AG04449 (cell line): ENCODE measurements around the gene ERCC6.

Experiments used
- CTCF ChIA-PET: fragments of 350-600 bp; formaldehyde crosslinking; extraction: SDS; loops from one replicate; lab custom pipeline; 2021; ENCODE audit warnings: antibody characterized with exemption; lab: Yijun Ruan, JAX
- POLR2A ChIA-PET: fragments of 400-600, 350-600 bp; formaldehyde crosslinking; extraction: SDS; loops from one replicate; lab custom pipeline; 2020; ENCODE audit warnings: antibody characterized with exemption, inconsistent platforms; lab: Yijun Ruan, JAX
- DNase-seq: peaks from one replicate; pipeline ENCODE4 v3.0.0-alpha.2; 2010; ENCODE audit warnings: low read depth, low spot score
- H3K4me3 ChIP-seq: 2 replicates; pipeline ENCODE4 v1.5.1; 2011; ENCODE audit warnings: low read depth, mild to moderate bottlenecking, control low read depth, low read length
- TF ChIP-seq, protein P1 (sequence below): IDR thresholded peaks from one replicate; pipeline ENCODE4 v1.5.1; 2011; ENCODE audit warnings: mild to moderate bottlenecking, moderate library complexity, low read length, control low read depth, inconsistent platforms; ENCODE audit not compliant: insufficient read depth; ENCODE audit errors: missing control alignments

Gene ERCC6

DNA sequence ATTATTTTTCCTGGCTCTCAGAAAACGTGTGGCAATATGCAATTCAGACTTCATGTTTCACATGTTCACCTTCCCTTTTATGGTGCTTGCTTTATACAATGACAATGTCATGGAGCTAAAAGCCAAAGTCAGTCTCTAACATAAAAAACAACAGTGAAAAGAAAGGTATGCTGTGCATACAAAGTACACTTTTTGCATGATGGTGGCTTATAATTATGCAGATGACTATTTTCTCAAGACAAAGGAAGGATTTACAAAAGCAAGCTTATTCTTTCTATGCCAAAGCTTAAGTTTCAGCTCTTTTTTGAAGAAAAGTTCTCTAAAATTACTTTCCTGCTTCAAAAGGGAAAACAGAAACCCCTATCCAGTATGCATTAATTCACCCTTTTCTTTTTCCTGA, 15.6 kb downstream of the ERCC6 start:
- H3K4me3 ChIP-seq = no peak overlapping the region
- POLR2A ChIA-PET = no interaction called here
- DNase-seq = no peak
- CTCF ChIA-PET = interaction anchor here (1.3 to 10.2 kb wide), 6 partner anchors 8 to 866 kb away, joined by 5 to 111 read pairs (median 19); no protein-coding TSS in a partner anchor
- TF ChIP-seq, protein P1, sequence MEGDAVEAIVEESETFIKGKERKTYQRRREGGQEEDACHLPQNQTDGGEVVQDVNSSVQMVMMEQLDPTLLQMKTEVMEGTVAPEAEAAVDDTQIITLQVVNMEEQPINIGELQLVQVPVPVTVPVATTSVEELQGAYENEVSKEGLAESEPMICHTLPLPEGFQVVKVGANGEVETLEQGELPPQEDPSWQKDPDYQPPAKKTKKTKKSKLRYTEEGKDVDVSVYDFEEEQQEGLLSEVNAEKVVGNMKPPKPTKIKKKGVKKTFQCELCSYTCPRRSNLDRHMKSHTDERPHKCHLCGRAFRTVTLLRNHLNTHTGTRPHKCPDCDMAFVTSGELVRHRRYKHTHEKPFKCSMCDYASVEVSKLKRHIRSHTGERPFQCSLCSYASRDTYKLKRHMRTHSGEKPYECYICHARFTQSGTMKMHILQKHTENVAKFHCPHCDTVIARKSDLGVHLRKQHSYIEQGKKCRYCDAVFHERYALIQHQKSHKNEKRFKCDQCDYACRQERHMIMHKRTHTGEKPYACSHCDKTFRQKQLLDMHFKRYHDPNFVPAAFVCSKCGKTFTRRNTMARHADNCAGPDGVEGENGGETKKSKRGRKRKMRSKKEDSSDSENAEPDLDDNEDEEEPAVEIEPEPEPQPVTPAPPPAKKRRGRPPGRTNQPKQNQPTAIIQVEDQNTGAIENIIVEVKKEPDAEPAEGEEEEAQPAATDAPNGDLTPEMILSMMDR = no peak

DNA sequence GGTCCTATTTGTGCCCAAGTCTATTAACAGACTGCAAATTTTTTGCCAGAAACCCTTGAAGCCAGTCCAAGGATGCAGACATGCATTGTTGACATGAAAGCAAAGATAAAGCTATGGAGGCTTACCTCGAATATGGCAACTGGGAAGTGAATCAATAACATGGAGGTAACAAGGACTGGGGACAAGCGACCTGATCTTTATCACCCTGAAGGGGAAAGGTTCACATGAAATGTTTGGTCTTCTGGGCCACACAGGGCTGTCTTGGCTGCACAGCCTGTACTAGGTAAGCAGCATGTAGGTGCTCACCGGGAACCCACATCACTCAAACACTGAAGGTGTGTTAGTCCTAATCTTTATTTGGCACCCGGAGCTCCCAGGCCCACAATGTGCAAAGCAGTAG, 17.9 kb downstream of the ERCC6 start:
- no peak for DNase-seq
- POLR2A ChIA-PET = no interaction called here
- CTCF ChIA-PET = interaction anchor here (1.8 to 10.2 kb wide), 6 partner anchors 10 to 864 kb away, joined by 5 to 111 read pairs (median 31); no protein-coding TSS in a partner anchor
- H3K4me3 ChIP-seq = no peak overlapping the region
- TF ChIP-seq, protein P1 = no peak

DNA sequence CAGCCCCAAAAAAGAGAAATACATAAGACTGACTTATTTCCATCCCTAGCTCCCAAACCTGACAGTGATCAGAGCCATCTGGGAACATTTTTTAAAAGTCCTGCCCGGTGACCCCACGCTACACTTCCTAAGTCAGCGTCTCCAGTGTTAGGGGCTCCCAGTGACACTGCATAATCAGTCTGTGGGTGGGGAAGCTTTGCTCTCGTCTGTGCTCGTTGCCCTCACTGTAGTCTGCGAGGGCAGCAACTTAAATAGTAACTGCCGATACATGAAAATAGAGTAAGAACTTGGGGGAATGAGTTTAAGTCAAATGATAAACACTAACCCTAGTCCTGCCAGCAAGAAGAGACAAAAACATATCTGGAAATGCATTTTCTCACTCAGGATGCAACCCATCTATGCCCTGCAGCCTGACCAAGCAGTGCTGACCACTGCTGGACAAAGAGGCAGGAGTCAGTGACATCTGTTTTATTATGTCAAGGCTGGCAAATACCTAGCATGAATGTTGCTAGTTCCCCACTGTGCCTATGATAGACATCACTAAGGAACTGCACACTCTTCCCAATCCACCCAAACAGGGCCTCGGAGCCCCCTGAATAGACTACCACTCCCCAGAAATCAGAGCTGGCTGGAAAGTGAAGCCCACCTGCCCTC, 18.7 kb downstream of the ERCC6 start:
- H3K4me3 ChIP-seq = no peak overlapping the region
- CTCF ChIA-PET = interaction anchor here (0.6 to 12.6 kb wide), 16 partner anchors 8 to 920 kb away, joined by 3 to 315 read pairs (median 11); partner anchors contain the start of gene ERCC6
- POLR2A ChIA-PET = interaction anchor here (0.5 to 0.6 kb wide), 2 partner anchors 30 to 79 kb away, joined by 3 to 5 read pairs; no protein-coding TSS in a partner anchor
- DNase-seq = no peak
- TF ChIP-seq, protein P1 = no peak

DNA sequence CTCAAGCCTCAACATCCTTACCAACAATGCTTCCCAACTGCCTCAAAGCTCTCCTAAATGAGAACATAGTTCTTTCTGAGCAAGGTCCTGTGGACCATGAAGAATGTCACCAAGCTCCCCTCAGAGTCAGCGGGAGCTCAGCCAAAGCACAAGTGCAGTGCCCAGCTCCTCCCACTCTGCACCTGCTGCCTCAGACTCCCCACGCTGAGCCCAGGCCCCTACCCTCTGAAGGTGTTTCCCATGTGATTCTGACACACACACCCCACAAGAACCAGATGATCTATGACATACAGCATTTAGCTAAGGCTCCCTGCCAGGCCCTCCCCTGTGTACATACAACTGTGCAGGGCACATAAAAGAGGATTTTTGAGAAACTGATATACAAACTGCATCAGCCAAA, 19.2 kb downstream of the ERCC6 start:
- POLR2A ChIA-PET = interaction anchor here (0.5 to 1.4 kb wide), 3 partner anchors 31 to 112 kb away, joined by 3 to 5 read pairs (median 4); no protein-coding TSS in a partner anchor
- TF ChIP-seq, protein P1 = no peak
- H3K4me3 ChIP-seq = no peak overlapping the region
- no peak for DNase-seq
- CTCF ChIA-PET = interaction anchor here (0.6 to 12.6 kb wide), 24 partner anchors 9 to 971 kb away, joined by 3 to 315 read pairs (median 4); partner anchors contain the start of gene ERCC6

GRCh38 chr10:49518982-49519578, 19.8 kb downstream of the ERCC6 start:
- CTCF ChIA-PET = interaction anchor here (0.8 to 12.6 kb wide), 24 partner anchors 8 to 970 kb away, joined by 3 to 315 read pairs (median 4); partner anchors contain the start of gene ERCC6
- DNase-seq = no peak
- no peak overlapping the region for H3K4me3 ChIP-seq
- POLR2A ChIA-PET = interaction anchor here (1.0 to 1.4 kb wide), 2 partner anchors 16 to 112 kb away, joined by 3 to 4 read pairs; no protein-coding TSS in a partner anchor
- TF ChIP-seq, protein P1 = peak; percentile 54
